ENCODE measurements around the gene TNN. TPM values are rescaled to one million over a fixed set of nuclear protein-coding genes. Genes with fewer than 3 reads are reported as not detected.

The TNN gene
- total RNA-seq, 4 donors from 2014 or later: 0.16 to 2.2 (median 0.63) TPM

DNA sequence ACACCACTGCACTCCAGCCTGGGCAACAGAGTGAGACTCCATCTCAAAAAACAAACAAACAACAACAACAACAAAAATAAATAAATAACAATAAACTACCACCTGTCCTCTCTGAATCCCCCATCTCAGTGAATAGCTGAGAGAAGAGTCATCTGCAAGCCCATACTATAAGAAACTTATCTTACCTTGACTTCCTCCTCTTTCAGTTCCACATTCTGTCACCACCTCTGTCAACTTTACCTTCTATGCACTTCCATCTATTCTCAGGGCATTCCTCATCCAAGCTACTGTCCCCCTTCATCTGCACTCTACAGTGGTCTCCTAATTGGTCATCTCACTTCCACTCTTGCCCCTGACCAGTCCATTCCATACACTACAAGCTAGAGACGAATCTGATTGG is 66.9 kb downstream of the TNN start:
- H3K9me3 ChIP-seq: no peaks in the 10 kb centered on the region
- 82% methylated on average over 1 of the region's 1 CpG for WGBS
- H3K4me1 ChIP-seq: peaks cover 10% of the 10 kb centered on the region
- H3K36me3 ChIP-seq: no peaks in the 10 kb centered on the region
- DNase-seq (ENCODE audit: low spot score in 2 of 2): no peak
- H3K4me3 ChIP-seq: no peak overlapping the region
- H3K27ac ChIP-seq: no peak overlapping the region
- no peaks in the 10 kb centered on the region for H3K27me3 ChIP-seq
- no peak for TF ChIP-seq POLR2A (IDR thresholded peaks at IDR 0.05)
- TF ChIP-seq EP300 (IDR thresholded peaks at IDR 0.05): no peak
- TF ChIP-seq POLR2AphosphoS5 (IDR thresholded peaks at IDR 0.05): no peak
- TF ChIP-seq, protein P1, sequence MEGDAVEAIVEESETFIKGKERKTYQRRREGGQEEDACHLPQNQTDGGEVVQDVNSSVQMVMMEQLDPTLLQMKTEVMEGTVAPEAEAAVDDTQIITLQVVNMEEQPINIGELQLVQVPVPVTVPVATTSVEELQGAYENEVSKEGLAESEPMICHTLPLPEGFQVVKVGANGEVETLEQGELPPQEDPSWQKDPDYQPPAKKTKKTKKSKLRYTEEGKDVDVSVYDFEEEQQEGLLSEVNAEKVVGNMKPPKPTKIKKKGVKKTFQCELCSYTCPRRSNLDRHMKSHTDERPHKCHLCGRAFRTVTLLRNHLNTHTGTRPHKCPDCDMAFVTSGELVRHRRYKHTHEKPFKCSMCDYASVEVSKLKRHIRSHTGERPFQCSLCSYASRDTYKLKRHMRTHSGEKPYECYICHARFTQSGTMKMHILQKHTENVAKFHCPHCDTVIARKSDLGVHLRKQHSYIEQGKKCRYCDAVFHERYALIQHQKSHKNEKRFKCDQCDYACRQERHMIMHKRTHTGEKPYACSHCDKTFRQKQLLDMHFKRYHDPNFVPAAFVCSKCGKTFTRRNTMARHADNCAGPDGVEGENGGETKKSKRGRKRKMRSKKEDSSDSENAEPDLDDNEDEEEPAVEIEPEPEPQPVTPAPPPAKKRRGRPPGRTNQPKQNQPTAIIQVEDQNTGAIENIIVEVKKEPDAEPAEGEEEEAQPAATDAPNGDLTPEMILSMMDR (IDR thresholded peaks at IDR 0.05): no peak

GRCh38 chr1:175136246-175136645 is 68.6 kb downstream of the TNN start:
- H3K36me3 ChIP-seq: no peaks in the 10 kb centered on the region
- 71% methylated on average over 3 of the region's 3 CpGs for WGBS
- H3K27ac ChIP-seq: no peak overlapping the region
- DNase-seq (ENCODE audit: low spot score in 2 of 2): no peak
- no peak for TF ChIP-seq POLR2A (IDR thresholded peaks at IDR 0.05)
- H3K27me3 ChIP-seq: no peaks in the 10 kb centered on the region
- H3K4me1 ChIP-seq: no peaks in the 10 kb centered on the region
- H3K9me3 ChIP-seq: no peaks in the 10 kb centered on the region
- no peak overlapping the region for H3K4me3 ChIP-seq

DNA sequence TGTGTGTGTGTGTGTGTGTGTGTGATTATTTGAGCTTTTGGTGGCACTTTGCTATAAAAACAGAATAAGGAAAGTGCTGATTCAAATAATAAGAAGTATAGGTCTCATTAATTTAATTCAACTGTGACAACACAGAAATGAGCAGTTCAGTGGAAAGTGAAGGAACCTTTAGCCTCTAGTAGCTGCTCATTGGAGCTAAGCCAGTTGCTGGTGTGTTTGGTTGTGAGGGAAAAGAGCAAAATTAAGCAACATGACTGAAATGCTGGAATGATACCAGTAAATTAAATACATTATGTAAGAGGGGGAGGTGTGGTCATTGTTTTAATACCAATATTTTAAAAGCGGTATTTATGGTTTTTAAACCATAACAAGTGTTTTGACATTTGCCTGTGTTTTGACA is 69.7 kb downstream of the TNN start:
- Histone ChIP-seq H3K9me3 (no peaks in the 10 kb centered on the region), H3K4me1 (no peaks in the 10 kb centered on the region), H3K36me3 (no peaks in the 10 kb centered on the region), H3K27ac (no peak overlapping the region), H3K4me3 (no peak overlapping the region), H3K27me3 (no peaks in the 10 kb centered on the region)
- no peak for DNase-seq (ENCODE audit: low spot score in 2 of 2)
- TF ChIP-seq POLR2AphosphoS5 (IDR thresholded peaks at IDR 0.05) (no peak), EP300 (IDR thresholded peaks at IDR 0.05) (no peak), POLR2A (IDR thresholded peaks at IDR 0.05) (no peak)
- TF ChIP-seq, protein P1 (IDR thresholded peaks at IDR 0.05): no peak
- WGBS: 88% methylated on average over 1 of the region's 1 CpG

DNA sequence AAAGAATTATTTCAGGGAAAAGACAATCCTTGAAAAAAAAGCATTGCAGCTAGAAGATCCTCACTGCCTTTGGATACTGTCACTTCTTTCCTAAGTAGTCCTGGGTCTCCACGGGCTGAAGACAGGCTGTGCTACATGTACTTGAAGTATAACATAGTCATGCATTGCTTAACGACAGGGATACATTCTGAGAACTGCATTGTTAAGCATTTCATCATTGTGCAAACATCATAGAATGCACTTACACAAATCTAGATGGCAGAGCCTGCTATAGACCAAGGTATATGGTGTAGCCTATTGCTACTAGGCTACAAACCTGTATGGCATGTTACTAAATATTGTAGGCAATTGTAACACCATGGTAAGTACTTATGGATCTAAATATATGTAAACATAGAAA is 70.9 kb downstream of the TNN start:
- H3K27ac ChIP-seq: no peak overlapping the region
- H3K36me3 ChIP-seq: no peaks in the 10 kb centered on the region
- 80% methylated on average over 2 of the region's 2 CpGs for WGBS
- no peaks in the 10 kb centered on the region for H3K27me3 ChIP-seq
- no peak for DNase-seq (ENCODE audit: low spot score in 2 of 2)
- H3K9me3 ChIP-seq: no peaks in the 10 kb centered on the region
- no peak for TF ChIP-seq EP300 (IDR thresholded peaks at IDR 0.05)
- TF ChIP-seq POLR2AphosphoS5 (IDR thresholded peaks at IDR 0.05): no peak
- TF ChIP-seq POLR2A (IDR thresholded peaks at IDR 0.05): no peak
- TF ChIP-seq, protein P1 (IDR thresholded peaks at IDR 0.05): no peak
- H3K4me1 ChIP-seq: no peaks in the 10 kb centered on the region
- H3K4me3 ChIP-seq: no peak overlapping the region

- Histone ChIP-seq H3K4me3 (no peak overlapping the region), H3K4me1 (no peaks in the 10 kb centered on the region), H3K27ac (no peak overlapping the region), H3K27me3 (peaks cover 4% of the 10 kb centered on the region), H3K9me3 (no peaks in the 10 kb centered on the region), H3K36me3 (no peaks in the 10 kb centered on the region)
- TF ChIP-seq POLR2A (IDR thresholded peaks at IDR 0.05): no peak
- TF ChIP-seq, protein P1 (IDR thresholded peaks at IDR 0.05): no peak
- TF ChIP-seq POLR2AphosphoS5 (IDR thresholded peaks at IDR 0.05): no peak
- no peak for TF ChIP-seq EP300 (IDR thresholded peaks at IDR 0.05)
- DNase-seq (ENCODE audit: low spot score in 2 of 2): no peak
- WGBS: 64% methylated on average over 6 of the region's 7 CpGs
Observed at GRCh38 chr1:175145899-175146528, 78.4 kb downstream of the TNN start.
